Spinal cord (tissue), 10 donors: ENCODE measurements around the gene CAPN1. TPM values are rescaled to one million over a fixed set of nuclear protein-coding genes. Genes with fewer than 3 reads are reported as not detected.

Experiments used
- DNase-seq, 6 donors: peaks; one replicate each; pipeline versions ENCODE4 v3.0.0 to v3.0.0-alpha.2; 2013 to 2015; ENCODE audit warnings: low spot score in 6 of 6, low read depth in 4 of 6
- H3K27ac ChIP-seq: one replicate; pipeline ENCODE4 v1.5.1; 2013; ENCODE audit warnings: low read depth, low read length, control low read depth
- H3K27me3 ChIP-seq: one replicate; pipeline ENCODE4 v1.6.1; 2013; ENCODE audit warnings: low read length; ENCODE audit not compliant: control insufficient read depth, insufficient read depth
- H3K36me3 ChIP-seq: one replicate; pipeline ENCODE4 v1.6.1; 2013; ENCODE audit warnings: low read length; ENCODE audit not compliant: control insufficient read depth, insufficient read depth
- H3K4me1 ChIP-seq: one replicate; pipeline ENCODE4 v1.6.1; 2013; ENCODE audit warnings: low read length; ENCODE audit not compliant: control insufficient read depth, insufficient read depth
- H3K4me3 ChIP-seq: one replicate; pipeline ENCODE4 v1.5.1; 2013; ENCODE audit warnings: low read depth, low read length, control low read depth
- H3K9me3 ChIP-seq: one replicate; pipeline ENCODE4 v1.6.1; 2013; ENCODE audit warnings: low read length; ENCODE audit not compliant: control insufficient read depth, insufficient read depth
- WGBS: methylation state at CpG from one replicate; pipeline ENCODE4 v1.1.5; 2013; ENCODE audit warnings: missing lambda C conversion rate; ENCODE audit not compliant: insufficient coverage; 5-methylcytosine and 5-hydroxymethylcytosine counted together
- polyA plus RNA-seq, 2 donors: library from polyadenylated mRNA; unstranded; fragments of 120-200 nt; gene quantifications; one replicate each; pipeline ENCODE4 v1.2.1, GENCODE V29; 2013; ENCODE audit not compliant: insufficient read length in 2 of 2
- total RNA-seq, 2 donors: library from RNA; depleted of rRNA in 1 of 2; stranded (reverse); fragments of 120-200 nt in 1 of 2; fragments of >200 nt in 1 of 2; gene quantifications; one replicate each; pipeline versions ENCODE4 v1.2.3 to v1.2.4, GENCODE V29; 2013 to 2014
- donor health status: healthy.

CAPN1 gene
- total and polyA plus RNA-seq, 4 donors, result 48.0 to 115 (median 84.4) TPM

DNA sequence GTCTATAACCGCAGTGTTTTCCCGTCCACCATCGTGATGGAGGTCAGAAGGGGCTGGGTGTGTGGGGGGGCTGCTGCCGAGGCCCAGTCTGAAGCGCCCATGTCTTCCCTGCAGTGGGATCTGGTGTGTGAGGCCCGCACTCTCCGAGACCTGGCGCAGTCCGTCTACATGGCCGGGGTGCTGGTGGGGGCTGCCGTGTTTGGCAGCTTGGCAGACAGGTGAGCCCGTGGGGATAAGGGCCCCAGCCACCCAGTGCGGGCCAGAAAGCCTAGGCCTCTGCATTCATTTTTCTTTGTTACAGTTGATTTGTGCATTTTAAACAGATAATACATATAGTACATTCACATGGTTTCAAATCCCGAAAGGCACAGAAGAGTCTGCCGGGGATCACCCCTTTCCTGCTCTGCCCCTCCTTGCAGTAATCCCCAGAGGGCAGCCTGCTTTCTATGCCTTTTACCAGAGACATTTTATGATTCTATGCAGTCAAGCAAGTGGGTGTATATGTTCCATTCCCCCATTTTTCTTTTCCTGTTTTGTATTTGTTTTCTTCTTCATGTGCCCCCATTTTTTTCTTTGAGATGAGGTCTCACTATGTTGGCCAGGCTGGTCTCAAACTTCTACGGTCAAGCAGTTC, 32.6 kb downstream of the CAPN1 start:
- Histone ChIP-seq H3K4me1 (peaks cover 3% of the 10 kb centered on the region), H3K27me3 (no peaks in the 10 kb centered on the region), H3K27ac (no peak overlapping the region), H3K4me3 (no peak overlapping the region), H3K36me3 (peaks cover 44% of the 10 kb centered on the region), H3K9me3 (no peaks in the 10 kb centered on the region)
- 73% methylated on average over 13 of the region's 16 CpGs for WGBS
- DNase-seq, result no peak

GRCh38 chr11:65215441-65216076, 33.8 kb downstream of the CAPN1 start:
- 90% methylated on average over 22 of the region's 24 CpGs for WGBS
- no peaks in the 10 kb centered on the region for H3K27me3 ChIP-seq
- H3K27ac ChIP-seq, result no peak overlapping the region
- no peak overlapping the region for H3K4me3 ChIP-seq
- H3K9me3 ChIP-seq, result no peaks in the 10 kb centered on the region
- H3K36me3 ChIP-seq, result peaks cover 32% of the 10 kb centered on the region
- peaks cover 3% of the 10 kb centered on the region for H3K4me1 ChIP-seq
- DNase-seq, result no peak

- 75% methylated on average over 6 of the region's 6 CpGs for WGBS
- Histone ChIP-seq H3K27me3 (no peaks in the 10 kb centered on the region), H3K9me3 (no peaks in the 10 kb centered on the region), H3K36me3 (peaks cover 22% of the 10 kb centered on the region), H3K4me3 (no peak overlapping the region), H3K4me1 (peaks cover 3% of the 10 kb centered on the region), H3K27ac (no peak overlapping the region)
- no peak for DNase-seq
Observed at GRCh38 chr11:65216830-65217229, 35.1 kb downstream of the CAPN1 start.

GRCh38 chr11:65217441-65218423, 36.0 kb downstream of the CAPN1 start:
- no peak overlapping the region for H3K27ac ChIP-seq
- DNase-seq, result no peak
- H3K9me3 ChIP-seq, result no peaks in the 10 kb centered on the region
- WGBS, result 81% methylated on average over 10 of the region's 19 CpGs
- peaks cover 12% of the 10 kb centered on the region for H3K36me3 ChIP-seq
- H3K4me3 ChIP-seq, result no peak overlapping the region
- peaks cover 3% of the 10 kb centered on the region for H3K4me1 ChIP-seq
- no peaks in the 10 kb centered on the region for H3K27me3 ChIP-seq

DNA sequence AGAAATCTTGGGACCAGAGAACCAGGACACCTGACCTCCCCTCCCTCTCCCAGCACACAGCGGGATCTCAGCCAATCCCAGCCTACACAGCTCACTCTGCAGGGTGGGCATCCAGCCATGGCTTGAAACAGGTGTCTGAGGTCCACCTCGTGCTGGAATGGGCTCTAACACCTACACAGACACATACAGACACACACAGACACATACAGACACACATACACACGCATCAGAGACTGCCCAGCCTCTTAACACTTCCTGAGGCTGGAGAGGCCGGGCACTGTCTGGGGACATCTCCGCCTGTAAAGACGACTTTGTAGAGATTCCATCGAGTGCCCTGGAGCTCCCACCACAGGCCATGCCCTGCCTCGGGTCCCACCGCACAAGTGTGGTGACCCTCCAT, 36.7 kb downstream of the CAPN1 start:
- peaks cover 14% of the 10 kb centered on the region for H3K36me3 ChIP-seq
- peaks cover 3% of the 10 kb centered on the region for H3K4me1 ChIP-seq
- no peaks in the 10 kb centered on the region for H3K9me3 ChIP-seq
- DNase-seq, result no peak
- no peaks in the 10 kb centered on the region for H3K27me3 ChIP-seq
- no peak overlapping the region for H3K4me3 ChIP-seq
- no peak overlapping the region for H3K27ac ChIP-seq
- 88% methylated on average over 9 of the region's 9 CpGs for WGBS

DNA sequence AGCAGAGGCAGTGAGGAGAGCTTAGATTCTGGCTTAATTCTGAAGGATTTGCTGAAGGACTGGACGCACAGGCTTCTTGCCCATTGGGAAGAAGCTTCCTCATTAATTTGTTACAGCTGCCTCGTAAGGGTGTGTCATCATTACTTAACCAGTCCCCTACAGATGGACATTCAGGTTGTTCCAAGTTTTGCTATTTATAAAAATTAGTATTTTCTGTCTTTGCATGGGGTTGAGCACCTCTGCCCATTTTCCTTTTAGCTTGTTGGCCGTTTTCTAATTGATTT, 38.1 kb downstream of the CAPN1 start:
- peaks cover 5% of the 10 kb centered on the region for H3K36me3 ChIP-seq
- no peak overlapping the region for H3K4me3 ChIP-seq
- H3K27me3 ChIP-seq, result peaks cover 1% of the 10 kb centered on the region
- WGBS, result no CpG with 5 or more reads among the region's 3 CpGs
- peaks cover 3% of the 10 kb centered on the region for H3K4me1 ChIP-seq
- no peak for DNase-seq
- no peaks in the 10 kb centered on the region for H3K9me3 ChIP-seq
- H3K27ac ChIP-seq, result no peak overlapping the region

GRCh38 chr11:65221026-65221425, 39.3 kb downstream of the CAPN1 start:
- Histone ChIP-seq H3K4me3 (no peak overlapping the region), H3K4me1 (peaks cover 14% of the 10 kb centered on the region), H3K36me3 (peaks cover 5% of the 10 kb centered on the region), H3K27ac (no peak overlapping the region), H3K9me3 (no peaks in the 10 kb centered on the region), H3K27me3 (peaks cover 13% of the 10 kb centered on the region)
- no peak for DNase-seq
- 83% methylated on average over 2 of the region's 10 CpGs for WGBS

GRCh38 chr11:65223011-65223410, 41.3 kb downstream of the CAPN1 start:
- Histone ChIP-seq H3K27ac (no peak overlapping the region), H3K36me3 (peaks cover 5% of the 10 kb centered on the region), H3K4me3 (no peak overlapping the region), H3K27me3 (peaks cover 17% of the 10 kb centered on the region), H3K4me1 (peaks cover 14% of the 10 kb centered on the region), H3K9me3 (no peaks in the 10 kb centered on the region)
- 79% methylated on average over 7 of the region's 8 CpGs for WGBS
- no peak for DNase-seq

GRCh38 chr11:65224930-65225278, 43.2 kb downstream of the CAPN1 start:
- Histone ChIP-seq H3K36me3 (peaks cover 5% of the 10 kb centered on the region), H3K27ac (no peak overlapping the region), H3K4me1 (peaks cover 14% of the 10 kb centered on the region), H3K4me3 (peak overlapping the region; percentile 48), H3K9me3 (no peaks in the 10 kb centered on the region), H3K27me3 (peaks cover 17% of the 10 kb centered on the region)
- no peak for DNase-seq
- WGBS, result 73% methylated on average over 4 of the region's 5 CpGs
